Hippocampal formation (tissue), 2 donors: Measurements from ENCODE around the gene NDUFB10.
"Not testable (repeated sequence)": the region's sequence is repeated elsewhere in the genome, so short reads cannot be mapped to it uniquely, and the experiment has no call there.

ENCODE experiments used
- DNase-seq, 2 donors: peaks; one replicate each; lab custom pipeline; 2025; lab: John Stamatoyannopoulos, UW

Gene NDUFB10

GRCh38 chr16:1959269-1960039 is at the start of gene NDUFB10:
NDUFB10 (plus strand) TSS chr16:1959538; CDS start chr16:1959625, 87 bp downstream.
- peak; percentile 56 to 90 for DNase-seq

- DNase-seq: no peak
Measured at GRCh38 chr16:1909561-1910231, 49.6 kb upstream of the NDUFB10 start.

GRCh38 chr16:1911467-1912214 is 47.7 kb upstream of the NDUFB10 start:
- no peak for DNase-seq

GRCh38 chr16:1912215-1912543 is 47.2 kb upstream of the NDUFB10 start:
- DNase-seq: no peak

- DNase-seq: no peak
Measured at GRCh38 chr16:1913327-1914083, 45.8 kb upstream of the NDUFB10 start.

GRCh38 chr16:1914084-1914608 is 45.2 kb upstream of the NDUFB10 start:
- no peak for DNase-seq

- DNase-seq: no peak
Measured at GRCh38 chr16:1914988-1915387, 44.4 kb upstream of the NDUFB10 start.

- no peak for DNase-seq
Measured at GRCh38 chr16:1915732-1916639, 43.4 kb upstream of the NDUFB10 start.

- DNase-seq: no peak
Measured at GRCh38 chr16:1916640-1916990, 42.7 kb upstream of the NDUFB10 start.

GRCh38 chr16:1917056-1917664 is 42.2 kb upstream of the NDUFB10 start:
- DNase-seq: no peak

GRCh38 chr16:1917665-1918350 is 41.5 kb upstream of the NDUFB10 start:
- no peak for DNase-seq

- DNase-seq: no peak
Measured at GRCh38 chr16:1918351-1919326, 40.7 kb upstream of the NDUFB10 start, which contains the start of gene HS3ST6. HS3ST6 (minus strand) TSS chr16:1918415; CDS start chr16:1918323, 92 bp downstream.

- no peak for DNase-seq
Measured at GRCh38 chr16:1919327-1919998, 39.9 kb upstream of the NDUFB10 start.

GRCh38 chr16:1920122-1920521 is 39.2 kb upstream of the NDUFB10 start:
- DNase-seq: not testable (repeated sequence)

- no peak for DNase-seq
Measured at GRCh38 chr16:1920727-1921171, 38.6 kb upstream of the NDUFB10 start.

- DNase-seq: no peak
Measured at GRCh38 chr16:1922357-1922756, 37.0 kb upstream of the NDUFB10 start.

GRCh38 chr16:1923299-1924034 is 35.9 kb upstream of the NDUFB10 start:
- no peak for DNase-seq
